Measurements from ENCODE around the gene ANK3. TPM values are rescaled to one million over a fixed set of nuclear protein-coding genes. Genes with fewer than 3 reads are reported as not detected.
A peak's percentile ranks its signal among the peaks of the same experiment; 100 is the strongest.

Gene ANK3
- polyA plus RNA-seq, 1 donor (not counting 4 experiments of a cell fraction or from before 2014, with no cell fraction given) = 8.3 TPM

DNA sequence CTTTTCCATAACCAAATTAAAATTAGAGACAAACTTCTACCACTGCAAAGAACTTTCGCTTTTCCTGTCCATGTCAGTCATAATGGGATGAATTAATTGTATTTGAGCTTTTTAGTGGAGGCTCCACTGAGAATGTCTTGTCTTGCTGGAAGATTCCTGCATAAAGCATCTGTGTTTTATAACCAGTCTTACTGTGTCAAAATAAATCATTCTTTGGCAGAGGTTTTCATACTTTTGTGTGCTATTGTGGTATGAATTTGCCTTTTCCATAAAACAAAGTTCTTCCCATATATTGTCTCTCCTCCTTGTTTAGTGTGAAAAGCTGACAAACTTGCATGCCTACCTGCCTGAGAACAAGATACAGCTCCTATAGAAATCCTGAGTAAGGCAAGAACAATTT is 358.5 kb downstream of the ANK3 start:
- H3K4me1 ChIP-seq (ENCODE audit: control insufficient read depth, extremely low read depth, insufficient read depth, low read length) = peaks cover 3% of the 10 kb centered on the region
- no peaks in the 10 kb centered on the region for H3K27me3 ChIP-seq (ENCODE audit: control insufficient read depth, extremely low read depth, insufficient read depth, low read length)
- no peaks in the 10 kb centered on the region for H4K20me1 ChIP-seq (ENCODE audit: control insufficient read depth, extremely low read depth, insufficient read depth, low read length)
- dilution Hi-C loops (cut with MboI; ENCODE audit: extremely low pct_ligation_motif_present, low sequenced_read_pairs) = no loop called here
- H2AFZ ChIP-seq (ENCODE audit: control insufficient read depth, low read length) = no peak overlapping the region
- H3K79me2 ChIP-seq (ENCODE audit: control insufficient read depth, insufficient read depth, low read length) = no peaks in the 10 kb centered on the region
- H3K36me3 ChIP-seq (ENCODE audit: control insufficient read depth in 2 of 2, extremely low read depth in 1 of 2, insufficient read depth in 2 of 2, low read length in 2 of 2) = no peaks in the 10 kb centered on the region
- H3K9me3 ChIP-seq (ENCODE audit: control insufficient read depth, low read depth, low read length) = no peaks in the 10 kb centered on the region
- TF ChIP-seq EZH2 (IDR thresholded peaks at IDR 0.05; ENCODE audit: low read length) = no peak
- TF ChIP-seq, protein P1, sequence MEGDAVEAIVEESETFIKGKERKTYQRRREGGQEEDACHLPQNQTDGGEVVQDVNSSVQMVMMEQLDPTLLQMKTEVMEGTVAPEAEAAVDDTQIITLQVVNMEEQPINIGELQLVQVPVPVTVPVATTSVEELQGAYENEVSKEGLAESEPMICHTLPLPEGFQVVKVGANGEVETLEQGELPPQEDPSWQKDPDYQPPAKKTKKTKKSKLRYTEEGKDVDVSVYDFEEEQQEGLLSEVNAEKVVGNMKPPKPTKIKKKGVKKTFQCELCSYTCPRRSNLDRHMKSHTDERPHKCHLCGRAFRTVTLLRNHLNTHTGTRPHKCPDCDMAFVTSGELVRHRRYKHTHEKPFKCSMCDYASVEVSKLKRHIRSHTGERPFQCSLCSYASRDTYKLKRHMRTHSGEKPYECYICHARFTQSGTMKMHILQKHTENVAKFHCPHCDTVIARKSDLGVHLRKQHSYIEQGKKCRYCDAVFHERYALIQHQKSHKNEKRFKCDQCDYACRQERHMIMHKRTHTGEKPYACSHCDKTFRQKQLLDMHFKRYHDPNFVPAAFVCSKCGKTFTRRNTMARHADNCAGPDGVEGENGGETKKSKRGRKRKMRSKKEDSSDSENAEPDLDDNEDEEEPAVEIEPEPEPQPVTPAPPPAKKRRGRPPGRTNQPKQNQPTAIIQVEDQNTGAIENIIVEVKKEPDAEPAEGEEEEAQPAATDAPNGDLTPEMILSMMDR (optimal IDR thresholded peaks at IDR 0.05 in 1 of 3, IDR thresholded peaks at IDR 0.05 in 1 of 3, conservative IDR thresholded peaks at IDR 0.05 in 1 of 3; ENCODE audit: extremely low read depth in 1 of 3, insufficient read depth in 2 of 3, low read length in 3 of 3) = no peak
- no peak overlapping the region for H3K4me2 ChIP-seq (ENCODE audit: control insufficient read depth, extremely low read depth, insufficient read depth, low read depth, low read length)
- H3K27ac ChIP-seq (ENCODE audit: control insufficient read depth, insufficient read depth, low read length) = no peak overlapping the region
- no peak overlapping the region for H3K4me3 ChIP-seq (ENCODE audit: control insufficient read depth in 2 of 3, extremely low read depth in 1 of 3, insufficient read depth in 2 of 3, low read depth in 1 of 3, low read length in 3 of 3)
- H3K9me1 ChIP-seq (ENCODE audit: control insufficient read depth, extremely low read depth, insufficient read depth, low read length) = no peaks in the 10 kb centered on the region
- no peak overlapping the region for H3K9ac ChIP-seq (ENCODE audit: control insufficient read depth, extremely low read depth, insufficient read depth, low read length)
- FAIRE-seq (peak; percentile 52), DNase-seq (ENCODE audit: low read depth, low spot score) (no peak)

GRCh38 chr10:60029475-60029874 is 360.2 kb downstream of the ANK3 start:
- Histone ChIP-seq H4K20me1 (ENCODE audit: control insufficient read depth, extremely low read depth, insufficient read depth, low read length) (no peaks in the 10 kb centered on the region), H3K4me1 (ENCODE audit: control insufficient read depth, extremely low read depth, insufficient read depth, low read length) (peaks cover 3% of the 10 kb centered on the region), H3K4me3 (ENCODE audit: control insufficient read depth in 2 of 3, extremely low read depth in 1 of 3, insufficient read depth in 2 of 3, low read depth in 1 of 3, low read length in 3 of 3) (no peak overlapping the region), H3K27ac (ENCODE audit: control insufficient read depth, insufficient read depth, low read length) (no peak overlapping the region), H3K27me3 (ENCODE audit: control insufficient read depth, extremely low read depth, insufficient read depth, low read length) (no peaks in the 10 kb centered on the region), H3K9me1 (ENCODE audit: control insufficient read depth, extremely low read depth, insufficient read depth, low read length) (no peaks in the 10 kb centered on the region), H3K36me3 (ENCODE audit: control insufficient read depth in 2 of 2, extremely low read depth in 1 of 2, insufficient read depth in 2 of 2, low read length in 2 of 2) (no peaks in the 10 kb centered on the region), H3K4me2 (ENCODE audit: control insufficient read depth, extremely low read depth, insufficient read depth, low read depth, low read length) (no peak overlapping the region), H3K79me2 (ENCODE audit: control insufficient read depth, insufficient read depth, low read length) (no peaks in the 10 kb centered on the region), H3K9ac (ENCODE audit: control insufficient read depth, extremely low read depth, insufficient read depth, low read length) (no peak overlapping the region), H2AFZ (ENCODE audit: control insufficient read depth, low read length) (no peak overlapping the region), H3K9me3 (ENCODE audit: control insufficient read depth, low read depth, low read length) (no peaks in the 10 kb centered on the region)
- DNase-seq (ENCODE audit: low read depth, low spot score) (no peak), FAIRE-seq (no peak)
- no peak for TF ChIP-seq EZH2 (IDR thresholded peaks at IDR 0.05; ENCODE audit: low read length)
- TF ChIP-seq, protein P1 (optimal IDR thresholded peaks at IDR 0.05 in 1 of 3, IDR thresholded peaks at IDR 0.05 in 1 of 3, conservative IDR thresholded peaks at IDR 0.05 in 1 of 3; ENCODE audit: extremely low read depth in 1 of 3, insufficient read depth in 2 of 3, low read length in 3 of 3) = no peak
- dilution Hi-C loops (cut with MboI; ENCODE audit: extremely low pct_ligation_motif_present, low sequenced_read_pairs) = no loop called here

All from keratinocyte (primary cell).